GM19463 (cell line): Measurements from ENCODE around the gene LRRK1.

Experiments
- ATAC-seq: cut with Tn5 transposase; IDR thresholded peaks from one replicate; pipeline ENCODE4 v1.9.1; 2021; ENCODE audit warnings: mild to moderate bottlenecking, moderate library complexity; ENCODE audit not compliant: unreplicated experiment

LRRK1 gene

GRCh38 chr15:100909989-100910955 is 8.9 kb upstream of the LRRK1 start:
- ATAC-seq: no peak

DNA sequence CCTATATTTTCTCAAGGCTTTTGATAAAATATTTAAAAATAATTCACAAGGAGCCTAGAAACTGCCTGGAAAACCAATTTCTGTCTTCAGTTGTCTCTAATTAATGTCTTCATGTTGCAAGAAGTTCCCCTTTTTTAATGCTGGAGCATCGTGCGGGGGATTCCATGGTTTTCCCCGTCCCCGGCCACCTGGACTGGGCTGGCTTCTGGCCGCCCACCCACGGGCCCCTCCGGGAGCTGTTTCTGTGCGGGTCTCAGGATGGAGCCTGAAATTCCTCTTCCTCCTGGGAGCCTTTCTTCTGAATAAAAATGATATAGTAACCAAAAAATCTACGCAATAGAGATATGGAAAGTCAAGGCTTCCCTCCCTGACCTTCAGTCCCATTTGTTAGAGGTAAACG is 8.1 kb upstream of the LRRK1 start:
- ATAC-seq: no peak

GRCh38 chr15:100913961-100914360 is 5.2 kb upstream of the LRRK1 start:
- ATAC-seq: no peak

- ATAC-seq: no peak
These were observed 4.3 kb upstream of the LRRK1 start for GRCh38 chr15:100914876-100915275.

- ATAC-seq: peak; percentile 63
These were observed 995 bp upstream of the LRRK1 start for GRCh38 chr15:100918034-100918689.

DNA sequence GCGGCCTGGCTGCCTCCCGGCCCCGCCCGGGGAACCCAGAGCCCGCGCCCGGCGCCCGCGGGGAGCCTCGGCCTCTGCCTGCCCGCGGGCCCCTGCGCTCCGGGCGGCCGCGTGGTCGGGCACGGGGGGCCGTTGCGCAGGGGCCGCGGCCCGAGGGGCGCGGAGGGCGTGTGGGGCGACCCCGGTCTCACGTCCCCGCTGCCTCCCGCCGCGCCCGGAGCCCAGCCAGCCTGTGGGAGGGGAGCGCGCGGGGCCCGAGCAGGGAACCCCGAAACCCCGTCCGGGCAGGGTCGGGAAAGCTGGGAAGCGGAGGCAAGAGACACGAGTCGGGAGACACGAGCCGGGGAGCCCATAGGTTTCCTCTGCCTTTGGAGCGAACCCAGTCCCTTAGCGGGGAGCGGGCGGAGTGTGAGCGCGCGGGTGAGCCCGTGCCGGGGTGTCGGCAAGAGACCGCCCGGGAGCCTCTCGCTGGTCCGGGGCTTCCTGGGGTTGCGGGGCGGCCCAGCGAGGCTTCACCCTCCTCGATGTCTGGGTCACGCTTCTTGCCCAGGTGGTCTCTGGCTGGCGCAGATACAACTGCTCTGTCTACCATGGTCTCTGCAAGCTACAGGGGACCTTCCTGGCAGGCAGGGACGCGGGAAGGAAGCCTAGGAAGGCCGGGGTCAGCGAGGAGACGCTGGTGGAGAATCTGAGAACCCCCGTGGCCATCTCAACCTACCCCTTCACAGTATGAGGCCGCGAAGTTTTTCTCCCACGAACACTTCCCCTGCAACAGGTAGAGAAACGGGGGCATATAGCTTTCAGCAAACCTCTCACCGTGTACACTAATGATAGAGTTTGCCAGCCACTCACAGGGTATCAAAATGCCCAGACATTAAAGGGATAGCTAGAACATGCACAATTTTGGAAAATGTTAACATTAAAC is 586 bp downstream of the LRRK1 start:
- peak; percentile 6 for ATAC-seq

DNA sequence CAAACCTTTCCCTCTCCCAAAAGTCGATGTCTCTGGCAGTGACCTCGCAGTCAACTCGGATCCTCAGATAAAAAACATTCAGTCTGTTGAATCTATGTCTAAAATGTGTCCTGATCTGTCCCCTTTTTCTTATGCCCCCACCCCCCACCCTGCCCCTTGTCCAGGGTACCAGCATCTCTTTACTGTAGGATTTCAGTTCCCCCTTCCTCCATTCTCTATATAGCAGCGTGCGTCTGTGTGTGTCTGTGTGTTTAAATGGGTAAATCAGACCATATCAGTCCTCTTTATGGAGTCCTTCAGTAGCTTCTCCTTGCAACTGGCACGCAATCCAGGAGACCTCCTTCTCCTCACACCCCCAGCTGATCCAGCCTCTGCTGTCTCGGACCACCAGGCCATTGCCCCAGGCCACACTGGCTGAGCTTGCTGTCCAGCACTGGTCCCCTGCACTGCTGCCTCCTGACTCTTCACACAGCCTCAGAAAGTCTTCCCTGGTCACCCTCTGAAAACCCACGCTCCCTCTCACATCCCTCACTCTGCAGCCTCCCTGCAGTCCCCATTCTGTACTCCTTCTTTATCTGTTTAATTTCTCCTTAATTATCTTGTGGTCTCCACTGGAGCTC is 1.5 kb downstream of the LRRK1 start:
- no peak for ATAC-seq

GRCh38 chr15:100922192-100923040 is 3.3 kb downstream of the LRRK1 start:
- peak; percentile 12 for ATAC-seq

DNA sequence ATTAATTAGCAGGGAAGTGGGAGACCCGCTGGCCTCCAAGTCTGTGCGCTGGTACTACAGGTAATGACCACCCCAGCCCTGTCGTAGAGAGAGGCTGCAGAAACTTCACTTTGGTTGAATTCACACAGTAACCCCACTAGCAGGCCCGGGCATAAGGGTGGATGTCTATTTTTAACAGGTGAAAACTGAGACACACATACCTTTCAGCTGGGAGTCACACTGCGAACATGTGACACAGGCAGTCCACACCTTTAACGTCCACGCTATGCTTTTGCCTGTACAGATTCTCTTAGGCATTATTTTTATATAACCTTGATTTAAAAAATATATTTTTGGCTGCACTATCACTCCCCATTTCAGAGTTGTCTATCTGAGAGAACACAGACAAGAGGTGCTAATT is 3.9 kb downstream of the LRRK1 start:
- no peak for ATAC-seq

- no peak for ATAC-seq
These were observed 4.7 kb downstream of the LRRK1 start for GRCh38 chr15:100923902-100924301.

DNA sequence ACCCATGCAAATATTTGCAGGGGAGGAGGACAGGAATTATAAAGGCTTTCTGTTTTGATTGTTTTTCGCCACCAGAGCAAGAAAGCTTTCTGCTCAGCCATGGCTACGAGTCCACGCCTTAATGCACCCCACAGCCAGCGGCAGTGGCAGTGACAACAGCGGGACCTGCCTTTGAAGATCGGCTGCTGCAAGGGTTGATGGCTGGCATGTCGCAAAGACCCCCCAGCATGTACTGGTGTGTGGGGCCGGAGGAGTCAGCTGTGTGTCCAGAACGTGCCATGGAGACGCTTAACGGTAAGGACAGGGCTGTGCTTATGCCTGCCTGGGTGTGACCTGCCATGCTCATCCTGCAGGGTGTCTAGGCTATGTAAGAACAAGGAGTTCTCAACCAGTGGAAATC is 5.3 kb downstream of the LRRK1 start:
- ATAC-seq: no peak

- no peak for ATAC-seq
These were observed 6.3 kb downstream of the LRRK1 start for GRCh38 chr15:100925480-100925879.

- ATAC-seq: no peak
These were observed 7.1 kb downstream of the LRRK1 start for GRCh38 chr15:100926258-100926657.

GRCh38 chr15:100926971-100927756 is 8.0 kb downstream of the LRRK1 start:
- ATAC-seq: no peak

DNA sequence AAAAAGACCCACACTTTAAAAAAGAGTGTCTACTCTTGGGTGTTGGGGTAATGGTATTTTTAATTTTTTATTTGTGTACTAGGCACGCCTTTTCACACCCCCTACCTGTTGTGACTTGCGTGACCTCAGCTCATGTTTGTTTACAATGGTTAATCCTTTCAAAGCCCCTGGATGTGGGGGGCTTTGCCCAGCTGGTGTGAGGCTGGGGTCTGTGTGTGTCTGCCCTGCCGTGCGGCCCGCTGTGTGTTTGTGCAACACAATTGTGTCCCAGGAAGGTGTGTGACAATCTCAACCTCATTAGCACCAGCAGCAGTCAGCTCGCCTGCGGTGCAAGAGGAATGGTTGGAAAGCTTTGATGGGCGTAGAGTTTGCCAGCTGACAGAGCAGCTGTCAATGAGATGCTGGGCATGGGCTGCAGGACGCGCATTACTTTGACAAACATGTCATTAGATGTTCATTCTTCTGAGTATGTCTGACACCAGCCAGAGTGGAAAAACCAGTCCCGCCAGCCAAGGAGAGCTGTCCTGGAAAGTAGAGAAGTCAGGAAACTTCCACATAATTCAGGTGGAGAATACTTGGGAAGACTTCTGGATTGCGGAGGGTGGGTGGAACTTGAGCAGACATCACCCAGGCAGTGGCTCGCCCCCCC is 9.6 kb downstream of the LRRK1 start:
- ATAC-seq: no peak

- ATAC-seq: peak; percentile 34
These were observed 10.5 kb downstream of the LRRK1 start for GRCh38 chr15:100929641-100930042.

DNA sequence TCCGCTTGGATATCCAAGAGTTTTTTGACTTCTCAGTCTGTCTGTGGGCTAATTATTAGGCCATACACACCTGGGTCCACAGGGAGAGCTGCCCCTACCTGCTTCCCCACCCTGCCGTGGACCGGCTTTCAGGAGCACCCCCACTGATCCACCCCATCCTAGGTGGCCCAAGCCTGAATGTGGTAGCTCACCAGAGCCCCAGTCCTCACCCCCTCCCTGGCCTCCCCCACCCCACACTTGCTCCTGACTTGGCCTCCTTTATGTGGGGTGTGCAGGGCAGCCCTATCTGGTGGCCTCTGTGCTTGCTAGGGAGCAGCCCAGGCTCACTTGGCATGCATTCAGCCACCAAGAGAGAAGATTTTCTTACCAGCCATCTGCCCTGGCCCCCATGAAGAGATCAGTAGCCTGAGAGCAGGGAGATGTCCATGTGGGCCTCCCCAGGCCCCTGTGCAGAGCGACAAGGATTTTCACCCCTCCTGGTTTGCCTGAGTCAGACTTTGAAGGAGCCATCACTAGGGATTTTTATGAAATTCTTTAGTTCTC is 11.2 kb downstream of the LRRK1 start:
- ATAC-seq: no peak
